ENCODE data around the gene TSEN2.

The TSEN2 gene

DNA sequence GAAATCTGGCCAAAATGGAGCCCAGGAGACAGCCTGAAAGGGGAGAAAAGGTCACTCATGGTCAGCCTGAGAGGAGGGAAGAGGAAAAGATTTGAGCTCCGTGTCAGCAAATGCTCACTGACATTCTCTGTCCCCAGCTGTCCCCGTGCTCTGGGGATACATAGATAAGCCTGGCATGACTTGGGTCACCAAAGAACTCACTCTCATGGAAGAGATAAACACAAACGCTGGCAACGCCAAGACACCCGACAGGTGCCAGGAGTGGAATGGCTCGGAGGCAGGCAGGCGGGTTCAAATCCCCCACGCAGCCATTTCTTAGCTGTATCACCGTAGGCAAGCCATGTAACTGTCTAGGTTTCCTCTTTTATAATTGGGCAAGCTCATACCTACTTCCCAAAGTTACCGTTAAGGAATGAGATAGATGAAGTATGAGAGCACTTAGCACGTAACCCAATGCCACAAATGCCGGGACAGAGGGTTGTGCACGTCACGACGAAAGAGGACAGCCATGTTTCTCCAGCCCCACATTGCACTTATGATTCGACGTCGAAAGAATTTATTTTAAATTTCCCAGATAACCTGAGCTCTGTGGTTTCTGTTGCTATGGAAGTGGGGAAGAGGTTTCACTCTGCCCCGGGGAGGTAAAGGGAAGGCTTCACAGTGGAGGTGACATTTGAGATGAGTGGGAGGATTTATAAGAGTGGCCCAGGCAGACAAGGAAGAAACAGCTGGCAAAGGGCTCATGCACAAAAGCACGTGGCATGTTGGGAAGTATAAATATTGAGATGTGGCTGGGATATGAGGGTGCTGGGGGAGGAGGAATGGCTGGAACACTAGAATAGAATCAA is 41.4 kb upstream of the TSEN2 start:
- H4K91ac ChIP-seq (ENCODE audit: low read depth, low read length, poor library complexity): no peak overlapping the region
- WGBS, 2 donors (ENCODE audit: extremely low coverage in 2 of 2, insufficient read length in 2 of 2, insufficient replicate concordance in 1 of 2): no CpG with 5 or more reads among the region's 20 CpGs
- no peak overlapping the region for H3K14ac ChIP-seq (ENCODE audit: low read length)

GRCh38 chr3:12443781-12444522 is 40.3 kb upstream of the TSEN2 start:
- no peak overlapping the region for H3K27ac ChIP-seq (replicated peaks; ENCODE audit: low read length)
- H3K36me3 ChIP-seq (replicated peaks in 1 of 2; ENCODE audit: control insufficient read depth in 2 of 2, insufficient read depth in 2 of 2, low read length in 2 of 2): no peaks in the 10 kb centered on the region
- H2AK5ac ChIP-seq (ENCODE audit: low read depth, low read length): peak overlapping the region; percentile 42
- H3K4me1 ChIP-seq (ENCODE audit: control insufficient read depth in 2 of 2, insufficient read depth in 1 of 2, low read depth in 1 of 2, low read length in 2 of 2): peaks cover 3 to 20% of the 10 kb centered on the region in 2 donors
- no peak overlapping the region for H3K18ac ChIP-seq (ENCODE audit: low read length)
- no peak overlapping the region for H2BK15ac ChIP-seq (ENCODE audit: low read length)
- no peak overlapping the region for H2BK5ac ChIP-seq (ENCODE audit: low read length)
- no peak overlapping the region for H2BK120ac ChIP-seq (ENCODE audit: low read depth, low read length)
- H3K9me3 ChIP-seq (replicated peaks in 1 of 2; ENCODE audit: control insufficient read depth in 2 of 2, insufficient read depth in 1 of 2, low read depth in 1 of 2, low read length in 2 of 2): no peaks in the 10 kb centered on the region
- no peak overlapping the region for H3K4me2 ChIP-seq (ENCODE audit: insufficient read depth, low read length, poor library complexity, severe bottlenecking)
- H3K9ac ChIP-seq (ENCODE audit: low read depth, low read length, poor library complexity): no peak overlapping the region
- H2BK12ac ChIP-seq (ENCODE audit: low read length): no peak overlapping the region
- H3K23ac ChIP-seq (ENCODE audit: low read depth, low read length, poor library complexity): no peak overlapping the region
- no peak overlapping the region for H3K4me3 ChIP-seq (ENCODE audit: low read length in 2 of 2)
- DNase-seq (ENCODE audit: low spot score): no peak
- H3K4ac ChIP-seq (ENCODE audit: low read length): no peak overlapping the region
- H3K27me3 ChIP-seq (ENCODE audit: control insufficient read depth in 3 of 3, insufficient read depth in 3 of 3, low read depth in 1 of 3, low read length in 3 of 3): peaks cover 0 to 31% (median 0%) of the 10 kb centered on the region in 3 experiments
- H4K91ac ChIP-seq (ENCODE audit: low read depth, low read length, poor library complexity): no peak overlapping the region
- no peak overlapping the region for H2AFZ ChIP-seq (ENCODE audit: low read length)
- no peaks in the 10 kb centered on the region for H3K79me1 ChIP-seq (ENCODE audit: low read depth, low read length)
- H3K14ac ChIP-seq (ENCODE audit: low read length): no peak overlapping the region
- WGBS, 2 donors (ENCODE audit: extremely low coverage in 2 of 2, insufficient read length in 2 of 2, insufficient replicate concordance in 1 of 2): no CpG with 5 or more reads among the region's 10 CpGs
- H4K8ac ChIP-seq (ENCODE audit: low read depth, low read length): no peak overlapping the region

More for the DNA sequence above, 41.4 kb upstream of the TSEN2 start:
- Histone ChIP-seq H3K27me3 (ENCODE audit: control insufficient read depth in 3 of 3, insufficient read depth in 3 of 3, low read depth in 1 of 3, low read length in 3 of 3) (peaks cover 0 to 31% (median 0%) of the 10 kb centered on the region in 3 experiments), H2BK5ac (ENCODE audit: low read length) (no peak overlapping the region), H2AK5ac (ENCODE audit: low read depth, low read length) (no peak overlapping the region), H3K4ac (ENCODE audit: low read length) (no peak overlapping the region), H3K27ac (replicated peaks; ENCODE audit: low read length) (no peak overlapping the region), H2BK120ac (ENCODE audit: low read depth, low read length) (no peak overlapping the region), H3K4me2 (ENCODE audit: insufficient read depth, low read length, poor library complexity, severe bottlenecking) (no peak overlapping the region), H2BK12ac (ENCODE audit: low read length) (no peak overlapping the region), H3K18ac (ENCODE audit: low read length) (no peak overlapping the region), H3K23ac (ENCODE audit: low read depth, low read length, poor library complexity) (no peak overlapping the region), H4K8ac (ENCODE audit: low read depth, low read length) (no peak overlapping the region), H3K36me3 (replicated peaks in 1 of 2; ENCODE audit: control insufficient read depth in 2 of 2, insufficient read depth in 2 of 2, low read length in 2 of 2) (no peaks in the 10 kb centered on the region), H3K9ac (ENCODE audit: low read depth, low read length, poor library complexity) (no peak overlapping the region), H3K9me3 (replicated peaks in 1 of 2; ENCODE audit: control insufficient read depth in 2 of 2, insufficient read depth in 1 of 2, low read depth in 1 of 2, low read length in 2 of 2) (no peaks in the 10 kb centered on the region), H3K4me1 (ENCODE audit: control insufficient read depth in 2 of 2, insufficient read depth in 1 of 2, low read depth in 1 of 2, low read length in 2 of 2) (peaks cover 3 to 20% of the 10 kb centered on the region in 2 donors), H2AFZ (ENCODE audit: low read length) (no peak overlapping the region), H3K4me3 (ENCODE audit: low read length in 2 of 2) (no peak overlapping the region), H3K79me1 (ENCODE audit: low read depth, low read length) (no peaks in the 10 kb centered on the region), H2BK15ac (ENCODE audit: low read length) (no peak overlapping the region)
- no peak for DNase-seq (ENCODE audit: low spot score)

DNA sequence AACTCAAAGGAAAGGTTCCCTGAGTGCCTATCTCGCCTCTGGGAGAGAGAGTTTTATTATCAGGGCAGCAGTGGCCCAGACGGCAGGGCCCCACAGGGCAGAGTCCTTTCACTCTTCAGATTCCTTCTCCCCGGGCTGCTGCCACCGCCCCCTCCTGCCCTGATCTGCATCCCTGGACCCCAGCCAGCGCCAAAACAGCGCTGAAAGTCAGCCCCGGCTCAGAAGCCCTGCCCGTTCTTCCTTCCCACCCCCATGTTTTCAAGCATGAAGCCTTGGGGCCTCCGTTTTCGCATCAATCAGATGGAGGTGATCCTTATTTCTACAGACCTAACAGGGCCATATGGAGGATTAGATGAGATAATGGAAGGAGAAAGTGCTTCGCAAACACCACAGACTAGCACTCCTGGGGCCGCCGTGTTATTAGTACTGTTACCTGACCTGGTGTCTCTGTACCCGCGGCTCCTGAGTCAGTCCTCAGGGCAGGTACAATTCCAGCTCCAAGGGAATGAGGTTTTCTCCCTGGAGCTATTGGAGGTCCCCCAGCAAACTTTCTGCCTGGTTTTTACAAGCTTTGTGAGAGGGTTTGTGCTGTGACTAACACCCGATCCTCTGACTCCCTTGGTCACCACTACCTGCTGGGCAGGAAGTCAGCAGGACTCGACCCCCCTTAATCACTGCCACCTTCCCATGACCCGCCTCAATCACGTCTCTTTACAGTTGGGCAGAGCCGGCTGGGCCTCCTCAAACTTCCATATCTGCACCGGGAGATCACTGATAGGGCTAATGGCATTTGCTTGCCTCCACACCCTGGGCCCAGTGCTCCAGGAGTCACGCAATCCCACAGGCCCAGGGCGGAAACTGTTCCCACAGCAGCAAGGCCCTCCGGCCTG is 39.5 kb upstream of the TSEN2 start:
- Histone ChIP-seq H4K91ac (ENCODE audit: low read depth, low read length, poor library complexity) (no peak overlapping the region), H2AK5ac (ENCODE audit: low read depth, low read length) (no peak overlapping the region), H3K9ac (ENCODE audit: low read depth, low read length, poor library complexity) (peak overlapping the region; percentile 7), H2BK15ac (ENCODE audit: low read length) (no peak overlapping the region), H2BK5ac (ENCODE audit: low read length) (no peak overlapping the region), H3K36me3 (replicated peaks in 1 of 2; ENCODE audit: control insufficient read depth in 2 of 2, insufficient read depth in 2 of 2, low read length in 2 of 2) (no peaks in the 10 kb centered on the region), H3K18ac (ENCODE audit: low read length) (peak overlapping the region; percentile 41), H3K27me3 (ENCODE audit: control insufficient read depth in 3 of 3, insufficient read depth in 3 of 3, low read depth in 1 of 3, low read length in 3 of 3) (peaks cover 0 to 31% (median 0%) of the 10 kb centered on the region in 3 experiments), H3K27ac (replicated peaks; ENCODE audit: low read length) (no peak overlapping the region), H3K4me3 (ENCODE audit: low read length in 2 of 2) (no peak overlapping the region), H2AFZ (ENCODE audit: low read length) (peak overlapping the region; percentile 68), H3K4ac (ENCODE audit: low read length) (no peak overlapping the region), H2BK120ac (ENCODE audit: low read depth, low read length) (no peak overlapping the region), H2BK12ac (ENCODE audit: low read length) (no peak overlapping the region), H3K79me1 (ENCODE audit: low read depth, low read length) (no peaks in the 10 kb centered on the region), H3K4me1 (ENCODE audit: control insufficient read depth in 2 of 2, insufficient read depth in 1 of 2, low read depth in 1 of 2, low read length in 2 of 2) (peaks cover 3 to 20% of the 10 kb centered on the region in 2 donors), H4K8ac (ENCODE audit: low read depth, low read length) (no peak overlapping the region), H3K23ac (ENCODE audit: low read depth, low read length, poor library complexity) (no peak overlapping the region), H3K14ac (ENCODE audit: low read length) (peak overlapping the region; percentile 10), H3K9me3 (replicated peaks in 1 of 2; ENCODE audit: control insufficient read depth in 2 of 2, insufficient read depth in 1 of 2, low read depth in 1 of 2, low read length in 2 of 2) (no peaks in the 10 kb centered on the region), H3K4me2 (ENCODE audit: insufficient read depth, low read length, poor library complexity, severe bottlenecking) (no peak overlapping the region)
- no CpG with 5 or more reads among the region's 24 CpGs for WGBS, 2 donors (ENCODE audit: extremely low coverage in 2 of 2, insufficient read length in 2 of 2, insufficient replicate concordance in 1 of 2)
- DNase-seq (ENCODE audit: low spot score): no peak
